Parathyroid adenoma (tissue), 2 donors: ENCODE data around the gene CGB5.
"Not testable (repeated sequence)": the region's sequence is repeated elsewhere in the genome, so short reads cannot be mapped to it uniquely, and the experiment has no call there.

Experiments used
- H2AFZ ChIP-seq: fragments of 300-600 bp; sonication (generic); one replicate; pipeline ENCODE4 v1.7.0; 2017; ENCODE audit warnings: antibody characterized with exemption, mild to moderate bottlenecking
- H3K27ac ChIP-seq: fragments of 300-600 bp; sonication (generic); one replicate; pipeline ENCODE4 v1.7.0; 2017
- H3K27me3 ChIP-seq: fragments of 300-600 bp; sonication (generic); one replicate; pipeline ENCODE4 v1.7.0; 2017; ENCODE audit warnings: low read length; ENCODE audit not compliant: control insufficient read depth, insufficient read depth
- H3K36me3 ChIP-seq: fragments of 300-600 bp; sonication (generic); one replicate; pipeline ENCODE4 v1.7.0; 2017; ENCODE audit warnings: low read length; ENCODE audit not compliant: control insufficient read depth, insufficient read depth
- H3K4me1 ChIP-seq: fragments of 300-600 bp; sonication (generic); one replicate; pipeline ENCODE4 v1.7.0; 2017; ENCODE audit warnings: control low read depth
- H3K4me2 ChIP-seq: fragments of 300-600 bp; sonication (generic); one replicate; pipeline ENCODE4 v1.7.0; 2017; ENCODE audit warnings: low read length
- H3K4me3 ChIP-seq: fragments of 300-600 bp; sonication (generic); one replicate; pipeline ENCODE4 v1.7.0; 2017; ENCODE audit warnings: low read depth, low read length
- H3K79me2 ChIP-seq: fragments of 300-600 bp; sonication (generic); one replicate; pipeline ENCODE4 v1.7.0; 2017; ENCODE audit warnings: control low read depth
- H3K9ac ChIP-seq: fragments of 300-600 bp; sonication (generic); one replicate; pipeline ENCODE4 v1.7.0; 2017; ENCODE audit warnings: mild to moderate bottlenecking
- H3K9me3 ChIP-seq: fragments of 300-600 bp; sonication (generic); one replicate; pipeline ENCODE4 v1.7.0; 2017; ENCODE audit warnings: low read length; ENCODE audit not compliant: control insufficient read depth
- CTCF ChIP-seq: fragments of 300-600 bp; sonication (generic); IDR thresholded peaks from one replicate; pipeline ENCODE4 v1.7.0; 2017; ENCODE audit warnings: antibody characterized with exemption, mild to moderate bottlenecking
- donor health status: primary hyperparathyroidism.

CGB5 gene

GRCh38 chr19:49017041-49017665, 26.5 kb upstream of the CGB5 start, which contains the start of gene LHB:
Gene LHB (minus strand): TSS chr19:49017091. CDS start chr19:49017081, 10 bp downstream.
- Histone ChIP-seq H3K4me2 (peak within 1 kb of the TSS; percentile 88), H3K4me3 (peak within 1 kb of the TSS; percentile 52), H2AFZ (peak within 1 kb of the TSS; percentile 68), H3K4me1 (peaks cover 5% of the 10 kb centered on the region), H3K36me3 (no peaks in the 10 kb centered on the region), H3K9ac (no peak within 1 kb of the TSS), H3K27me3 (no peaks in the 10 kb centered on the region), H3K27ac (no peak within 1 kb of the TSS), H3K9me3 (no peaks in the 10 kb centered on the region), H3K79me2 (no peaks in the 10 kb centered on the region)
- TF ChIP-seq CTCF: no peak

GRCh38 chr19:49017666-49018351, 25.8 kb upstream of the CGB5 start:
- Histone ChIP-seq H2AFZ (peak overlapping the region; percentile 68), H3K4me2 (peak overlapping the region; percentile 88), H3K36me3 (no peaks in the 10 kb centered on the region), H3K4me1 (peaks cover 5% of the 10 kb centered on the region), H3K4me3 (peak overlapping the region; percentile 52), H3K9ac (no peak overlapping the region), H3K27ac (no peak overlapping the region), H3K79me2 (no peaks in the 10 kb centered on the region), H3K27me3 (no peaks in the 10 kb centered on the region), H3K9me3 (no peaks in the 10 kb centered on the region)
- TF ChIP-seq CTCF: peak; percentile 41

- not testable (repeated sequence) for H3K9me3 ChIP-seq, H3K9ac ChIP-seq, H3K36me3 ChIP-seq, H3K27ac ChIP-seq, H3K79me2 ChIP-seq, H3K4me1 ChIP-seq, H3K27me3 ChIP-seq
- Histone ChIP-seq H3K4me3 (peak overlapping the region; percentile 52), H3K4me2 (peak overlapping the region; percentile 88), H2AFZ (peak overlapping the region; percentile 68)
Observed at GRCh38 chr19:49018388-49019241, 25.0 kb upstream of the CGB5 start.

GRCh38 chr19:49019242-49019932, 24.3 kb upstream of the CGB5 start:
- Histone ChIP-seq H3K79me2 (no peaks in the 10 kb centered on the region), H2AFZ (peak overlapping the region; percentile 68), H3K36me3 (no peaks in the 10 kb centered on the region), H3K9me3 (no peaks in the 10 kb centered on the region), H3K4me3 (peak overlapping the region; percentile 52), H3K27ac (no peak overlapping the region), H3K4me1 (peaks cover 5% of the 10 kb centered on the region), H3K4me2 (peak overlapping the region; percentile 88), H3K27me3 (no peaks in the 10 kb centered on the region), H3K9ac (no peak overlapping the region)
- TF ChIP-seq CTCF: no peak
